Panc1 (cell line): ENCODE data around the gene CADPS2. TPM values are rescaled to one million over a fixed set of nuclear protein-coding genes. Genes with fewer than 3 reads are reported as not detected.

Experiments
- ATAC-seq: fragments of 200-7000 bp; cut with Tn5 transposase; 2 replicates; pipeline ENCODE4 v1.9.1; 2020; ENCODE audit warnings: mild to moderate bottlenecking, moderate library complexity
- BruUV-seq: library from RNA; stranded (reverse); fragments of 400-500 nt; replicated peaks from 2 replicates; lab custom pipeline; 2021; lab: Mats Ljungman, UMichigan
- CTCF ChIA-PET: fragments of 300-600 bp; sonication (Branson Sonifier 250); formaldehyde crosslinking; loops from one replicate; lab custom pipeline; 2022; ENCODE audit warnings: antibody characterized with exemption; lab: Charles Lee
- POLR2A ChIA-PET: fragments of 300-600 bp; sonication (Branson Sonifier 250); formaldehyde crosslinking; loops from one replicate; lab custom pipeline; 2022; ENCODE audit warnings: antibody characterized with exemption; lab: Charles Lee
- DNase-seq: peaks from one replicate; pipeline ENCODE4 v3.0.0-alpha.2; 2010; ENCODE audit warnings: low read depth, low spot score
- H3K27ac ChIP-seq: 2 replicates; pipeline ENCODE4 v1.5.1; 2011; ENCODE audit warnings: mild to moderate bottlenecking, low read length, inconsistent platforms
- H3K27me3 ChIP-seq: fragments of 200-500 bp; sonication (Bioruptor generic); 2 replicates; pipeline ENCODE4 v1.6.0; 2014; ENCODE audit warnings: low read length, inconsistent platforms; ENCODE audit not compliant: control insufficient read depth, insufficient read depth
- H3K36me3 ChIP-seq: fragments of 200-500 bp; sonication (Bioruptor generic); 2 replicates; pipeline ENCODE4 v1.5.1; 2014; ENCODE audit warnings: inconsistent platforms, mild to moderate bottlenecking, low read length, moderate library complexity; ENCODE audit not compliant: control insufficient read depth, insufficient read depth
- H3K4me1 ChIP-seq: 2 replicates; pipeline ENCODE4 v1.5.1; 2011; ENCODE audit warnings: inconsistent platforms, mild to moderate bottlenecking, low read length, moderate library complexity; ENCODE audit not compliant: control insufficient read depth, insufficient read depth
- H3K4me3 ChIP-seq, 2 experiments: 2 replicates each; pipeline ENCODE4 v1.5.1; 2011 to 2012; ENCODE audit warnings: low read depth in 2 of 2, low read length in 2 of 2, mild to moderate bottlenecking in 2 of 2, inconsistent platforms in 1 of 2, moderate library complexity in 1 of 2
- H3K9me3 ChIP-seq: fragments of 200-500 bp; sonication (Bioruptor generic); 2 replicates; pipeline ENCODE4 v1.5.1; 2014; ENCODE audit warnings: low read depth, mild to moderate bottlenecking, inconsistent platforms, low read length, moderate library complexity; ENCODE audit not compliant: control insufficient read depth, insufficient read depth
- POLR2AphosphoS5 ChIP-seq: IDR thresholded peaks from 2 replicates; pipeline ENCODE4 v1.6.1; 2012; ENCODE audit warnings: mild to moderate bottlenecking, low read depth, low read length, moderate library complexity
- SIN3A ChIP-seq: IDR thresholded peaks from 2 replicates; pipeline ENCODE4 v1.6.1; 2012; ENCODE audit warnings: low read depth, mild to moderate bottlenecking, low read length, moderate library complexity, borderline replicate concordance; ENCODE audit not compliant: insufficient read depth
- TCF7L2 ChIP-seq: IDR thresholded peaks from 2 replicates; pipeline ENCODE4 v1.6.1; 2011; ENCODE audit warnings: mild to moderate bottlenecking, low read depth, low read length, inconsistent platforms
- in situ Hi-C: cut with HindIII; loops from 2 replicates; pipeline ENCODE4 v1.10.0; 2016; ENCODE audit warnings: low sequenced_read_pairs, low pct_unique_long_range_greater_than_20kb
- intact Hi-C: fragments of 100-400 bp; cut with micrococcal nuclease; formaldehyde crosslinking; loops from one replicate; pipeline ENCODE4 v1.10.0; 2022; ENCODE audit not compliant: unreplicated experiment
- total RNA-seq: library from RNA; stranded (reverse); gene quantifications from one replicate; pipeline ENCODE4 v1.2.1, GENCODE V29; 2021; ENCODE audit not compliant: unreplicated experiment
- TF ChIP-seq, protein P1 (sequence below), 2 experiments: IDR thresholded peaks; 2 replicates each; pipeline ENCODE4 v1.6.1; 2011 to 2012; ENCODE audit warnings: low read depth in 2 of 2, control low read depth in 1 of 2, low read length in 1 of 2, mild to moderate bottlenecking in 1 of 2, moderate library complexity in 1 of 2; ENCODE audit not compliant: insufficient read depth in 1 of 2
- TF ChIP-seq, protein P2 (sequence below): fragments of 450-650 bp; IDR thresholded peaks from 2 replicates; pipeline ENCODE4 v1.5.1; 2017; ENCODE audit warnings: mild to moderate bottlenecking

CADPS2 gene
- total RNA-seq, 1 experiment from 2014 or later = 1.6 TPM

DNA sequence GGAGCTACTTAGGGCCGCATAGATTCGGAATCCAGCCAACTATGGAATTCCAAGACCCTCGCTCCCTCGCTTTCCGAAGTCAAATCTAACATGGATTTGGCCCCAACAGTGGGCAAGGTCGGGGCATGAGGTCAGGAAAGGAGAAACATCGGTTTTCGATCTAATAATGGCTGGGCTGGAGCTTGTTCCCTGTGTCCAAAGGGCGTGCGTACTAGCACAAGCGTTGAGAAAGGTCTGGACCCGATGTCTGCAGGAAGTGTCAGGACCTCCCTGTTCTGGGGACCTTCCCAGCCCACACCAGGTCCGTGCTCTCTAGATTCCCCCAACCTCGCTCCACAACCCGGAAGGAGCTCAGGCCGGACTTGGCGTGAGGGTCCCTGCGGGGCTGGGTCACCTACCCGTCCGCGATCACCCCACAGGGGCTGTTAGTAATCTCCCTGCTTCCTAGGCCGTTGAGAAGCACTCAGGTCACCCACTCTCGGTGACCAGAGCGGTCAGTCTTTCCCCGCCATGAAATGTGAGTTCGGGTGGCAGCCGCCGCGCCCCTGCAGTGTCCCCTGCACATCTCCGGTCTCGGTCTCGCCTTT, 586.5 kb downstream of the CADPS2 start (continued):
- TF ChIP-seq SIN3A = no peak

DNA sequence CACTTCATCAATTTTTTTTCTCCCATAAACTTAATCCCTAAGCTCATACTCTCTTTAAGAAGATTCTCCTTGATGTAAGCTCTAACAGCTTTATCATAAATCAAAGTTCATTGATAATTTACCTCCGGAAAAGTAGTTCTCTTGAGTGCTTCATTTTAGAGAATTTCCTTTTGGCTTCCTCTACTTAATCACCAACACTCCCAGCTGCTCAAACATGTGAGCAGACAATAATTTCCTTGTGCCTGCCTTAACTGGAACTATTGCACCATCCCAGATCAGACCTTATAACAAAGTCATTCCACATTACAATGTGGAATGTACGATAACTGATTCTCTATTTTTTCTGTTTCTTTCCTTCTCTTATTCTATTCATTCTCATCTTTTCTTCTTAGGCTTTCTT, 587.6 kb downstream of the CADPS2 start:
- DNase-seq (no peak), ATAC-seq (no peak)
- BruUV-seq = no TSS peak
- no peaks in the 10 kb centered on the region for H3K4me1 ChIP-seq
- no peak overlapping the region for H3K4me3 ChIP-seq
- H3K36me3 ChIP-seq = no peaks in the 10 kb centered on the region
- peaks cover 28% of the 10 kb centered on the region for H3K27me3 ChIP-seq
- POLR2A ChIA-PET = no interaction called here
- in situ Hi-C loops = no loop called here
- H3K27ac ChIP-seq = no peak overlapping the region
- TF ChIP-seq TCF7L2 = no peak
- TF ChIP-seq, protein P1, sequence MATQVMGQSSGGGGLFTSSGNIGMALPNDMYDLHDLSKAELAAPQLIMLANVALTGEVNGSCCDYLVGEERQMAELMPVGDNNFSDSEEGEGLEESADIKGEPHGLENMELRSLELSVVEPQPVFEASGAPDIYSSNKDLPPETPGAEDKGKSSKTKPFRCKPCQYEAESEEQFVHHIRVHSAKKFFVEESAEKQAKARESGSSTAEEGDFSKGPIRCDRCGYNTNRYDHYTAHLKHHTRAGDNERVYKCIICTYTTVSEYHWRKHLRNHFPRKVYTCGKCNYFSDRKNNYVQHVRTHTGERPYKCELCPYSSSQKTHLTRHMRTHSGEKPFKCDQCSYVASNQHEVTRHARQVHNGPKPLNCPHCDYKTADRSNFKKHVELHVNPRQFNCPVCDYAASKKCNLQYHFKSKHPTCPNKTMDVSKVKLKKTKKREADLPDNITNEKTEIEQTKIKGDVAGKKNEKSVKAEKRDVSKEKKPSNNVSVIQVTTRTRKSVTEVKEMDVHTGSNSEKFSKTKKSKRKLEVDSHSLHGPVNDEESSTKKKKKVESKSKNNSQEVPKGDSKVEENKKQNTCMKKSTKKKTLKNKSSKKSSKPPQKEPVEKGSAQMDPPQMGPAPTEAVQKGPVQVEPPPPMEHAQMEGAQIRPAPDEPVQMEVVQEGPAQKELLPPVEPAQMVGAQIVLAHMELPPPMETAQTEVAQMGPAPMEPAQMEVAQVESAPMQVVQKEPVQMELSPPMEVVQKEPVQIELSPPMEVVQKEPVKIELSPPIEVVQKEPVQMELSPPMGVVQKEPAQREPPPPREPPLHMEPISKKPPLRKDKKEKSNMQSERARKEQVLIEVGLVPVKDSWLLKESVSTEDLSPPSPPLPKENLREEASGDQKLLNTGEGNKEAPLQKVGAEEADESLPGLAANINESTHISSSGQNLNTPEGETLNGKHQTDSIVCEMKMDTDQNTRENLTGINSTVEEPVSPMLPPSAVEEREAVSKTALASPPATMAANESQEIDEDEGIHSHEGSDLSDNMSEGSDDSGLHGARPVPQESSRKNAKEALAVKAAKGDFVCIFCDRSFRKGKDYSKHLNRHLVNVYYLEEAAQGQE (IDR thresholded peaks at IDR 0.05; ENCODE audit: insufficient read depth in 1 of 2, low read depth in 2 of 2, low read length in 1 of 2) = no peak
- TF ChIP-seq, protein P2, sequence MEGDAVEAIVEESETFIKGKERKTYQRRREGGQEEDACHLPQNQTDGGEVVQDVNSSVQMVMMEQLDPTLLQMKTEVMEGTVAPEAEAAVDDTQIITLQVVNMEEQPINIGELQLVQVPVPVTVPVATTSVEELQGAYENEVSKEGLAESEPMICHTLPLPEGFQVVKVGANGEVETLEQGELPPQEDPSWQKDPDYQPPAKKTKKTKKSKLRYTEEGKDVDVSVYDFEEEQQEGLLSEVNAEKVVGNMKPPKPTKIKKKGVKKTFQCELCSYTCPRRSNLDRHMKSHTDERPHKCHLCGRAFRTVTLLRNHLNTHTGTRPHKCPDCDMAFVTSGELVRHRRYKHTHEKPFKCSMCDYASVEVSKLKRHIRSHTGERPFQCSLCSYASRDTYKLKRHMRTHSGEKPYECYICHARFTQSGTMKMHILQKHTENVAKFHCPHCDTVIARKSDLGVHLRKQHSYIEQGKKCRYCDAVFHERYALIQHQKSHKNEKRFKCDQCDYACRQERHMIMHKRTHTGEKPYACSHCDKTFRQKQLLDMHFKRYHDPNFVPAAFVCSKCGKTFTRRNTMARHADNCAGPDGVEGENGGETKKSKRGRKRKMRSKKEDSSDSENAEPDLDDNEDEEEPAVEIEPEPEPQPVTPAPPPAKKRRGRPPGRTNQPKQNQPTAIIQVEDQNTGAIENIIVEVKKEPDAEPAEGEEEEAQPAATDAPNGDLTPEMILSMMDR = no peak
- TF ChIP-seq SIN3A = no peak
- H3K9me3 ChIP-seq = no peaks in the 10 kb centered on the region
- CTCF ChIA-PET = no interaction called here
- intact Hi-C loops = no loop called here

DNA sequence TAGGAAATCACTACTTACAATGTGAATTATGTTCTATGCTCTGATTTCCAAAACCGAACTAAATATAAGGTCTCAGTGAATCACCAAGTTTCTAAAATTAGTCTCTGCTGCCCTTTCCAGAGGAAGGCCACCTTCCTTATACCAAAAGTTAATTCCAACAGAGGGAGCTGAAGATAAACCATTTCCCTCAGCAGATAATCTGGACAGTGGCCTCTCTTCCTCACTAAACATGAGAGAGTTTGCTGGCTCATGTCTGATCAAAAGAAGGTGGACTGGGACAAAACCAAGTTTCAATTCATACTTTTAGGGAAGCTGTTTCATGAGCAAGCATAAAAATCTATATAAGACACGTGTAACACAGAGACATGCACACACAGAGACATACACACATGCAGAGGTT, 588.1 kb downstream of the CADPS2 start:
- Histone ChIP-seq H3K36me3 (no peaks in the 10 kb centered on the region), H3K4me3 (no peak overlapping the region), H3K9me3 (no peaks in the 10 kb centered on the region), H3K4me1 (no peaks in the 10 kb centered on the region), H3K27me3 (peaks cover 27% of the 10 kb centered on the region), H3K27ac (no peak overlapping the region)
- intact Hi-C loops (no loop called here), in situ Hi-C loops (no loop called here)
- BruUV-seq = no TSS peak
- ChIA-PET CTCF (no interaction called here), POLR2A (no interaction called here)
- TF ChIP-seq SIN3A = no peak
- TF ChIP-seq, protein P2 = no peak
- TF ChIP-seq TCF7L2 = no peak
- TF ChIP-seq, protein P1 (IDR thresholded peaks at IDR 0.05; ENCODE audit: insufficient read depth in 1 of 2, low read depth in 2 of 2, low read length in 1 of 2) = no peak
- TF ChIP-seq POLR2AphosphoS5 = no peak
- no peak for DNase-seq
- no peak for ATAC-seq
